K562 (cell line): ENCODE measurements around the gene THUMPD2. TPM values are rescaled to one million over a fixed set of nuclear protein-coding genes. Genes with fewer than 3 reads are reported as not detected.
A peak's percentile ranks its signal among the peaks of the same experiment; 100 is the strongest.

Experiments
- AFF4 ChIP-seq: sonication (generic); formaldehyde crosslinking; IDR thresholded peaks from 2 replicates; pipeline ENCODE4 v1.8.0; 2023; ENCODE audit warnings: mild to moderate bottlenecking, missing genetic modification reagents
- CBX5 ChIP-seq: IDR thresholded peaks from 2 replicates; pipeline ENCODE4 v1.6.1; 2014; ENCODE audit warnings: low read depth, borderline replicate concordance
- HMBOX1 ChIP-seq: sonication (generic); IDR thresholded peaks from 2 replicates; pipeline ENCODE4 v1.6.1; 2016
- ID3 ChIP-seq, 2 experiments: fragments of 250-450 bp in 1 of 2; fragments of 450-650 bp in 1 of 2; sonication (Bioruptor Pico) in 1 of 2; IDR thresholded peaks; 2 replicates each; pipeline versions ENCODE4 v1.6.1 to v1.8.0; 2016 to 2021; ENCODE audit warnings: mild to moderate bottlenecking in 2 of 2, moderate library complexity in 2 of 2, missing compliant biosample characterization in 1 of 2, missing genetic modification characterization in 1 of 2
- MEF2A ChIP-seq: IDR thresholded peaks from 2 replicates; pipeline ENCODE4 v1.6.1; 2011; ENCODE audit warnings: low read depth, mild to moderate bottlenecking, low read length, moderate library complexity; ENCODE audit not compliant: control insufficient read depth
- PBX2 ChIP-seq, 2 experiments: IDR thresholded peaks in 1 of 2; conservative IDR thresholded peaks in 1 of 2; 2 replicates each; pipeline ENCODE4 v1.6.1; 2016; ENCODE audit warnings: low read depth in 2 of 2, mild to moderate bottlenecking in 1 of 2, missing compliant biosample characterization in 1 of 2, missing genetic modification characterization in 1 of 2, moderate library complexity in 1 of 2
- PHF8 ChIP-seq: fragments of 200-600 bp; sonication (generic); IDR thresholded peaks from 2 replicates; pipeline ENCODE4 v1.6.1; 2012; ENCODE audit warnings: mixed run types, mild to moderate bottlenecking, inconsistent platforms, low read length, moderate library complexity, borderline replicate concordance
- RB1 ChIP-seq: fragments of 450-650 bp; IDR thresholded peaks from 2 replicates; pipeline ENCODE4 v1.6.1; 2017; ENCODE audit warnings: low read depth, mild to moderate bottlenecking
- RBM17 ChIP-seq: fragments of 200-400 bp; formaldehyde crosslinking; IDR thresholded peaks from 2 replicates; pipeline ENCODE4 v1.6.1; 2017; ENCODE audit warnings: low read depth, mild to moderate bottlenecking, low read length, borderline replicate concordance
- SAFB ChIP-seq: fragments of 200-400 bp; formaldehyde crosslinking; IDR thresholded peaks from 2 replicates; pipeline ENCODE4 v1.6.1; 2017; ENCODE audit warnings: low read depth, low read length, borderline replicate concordance
- TRIM24 ChIP-seq, 2 experiments: fragments of 450-650 bp; IDR thresholded peaks; 2 replicates each; pipeline ENCODE4 v1.6.1; 2016
- VEZF1 ChIP-seq: fragments of 200-800 bp; sonication (Bioruptor generic); IDR thresholded peaks from 2 replicates; pipeline ENCODE4 v1.6.1; 2017; ENCODE audit warnings: missing genetic modification characterization, missing compliant biosample characterization
- ZNF197 ChIP-seq: fragments of 200-800 bp; sonication (Bioruptor generic); IDR thresholded peaks from 2 replicates; pipeline ENCODE4 v1.6.1; 2016; ENCODE audit warnings: low read depth, missing genetic modification characterization, missing compliant biosample characterization
- ZNF253 ChIP-seq: fragments of 250-450 bp; sonication (Bioruptor Pico); conservative IDR thresholded peaks from 2 replicates; pipeline ENCODE4 v1.6.1; 2021; ENCODE audit warnings: mild to moderate bottlenecking
- ZNF445 ChIP-seq: fragments of 250-450 bp; sonication (Bioruptor Pico); IDR thresholded peaks from 2 replicates; pipeline ENCODE4 v1.4.0; 2020; ENCODE audit warnings: low read depth, mild to moderate bottlenecking, moderate library complexity
- ZNF717 ChIP-seq: fragments of 250-450 bp; sonication (Bioruptor Pico); IDR thresholded peaks from 2 replicates; pipeline ENCODE4 v1.5.0; 2021
- polyA plus RNA-seq, 8 experiments: library from polyadenylated mRNA; depleted of rRNA in 4 of 8; stranded (reverse) in 5 of 8; unstranded in 3 of 8; fragments of >200 nt; fragmentation: Nextera tagmentation in 2 of 8; fragmentation: Illumina TruSeq in 1 of 8; extraction: Ambion mirVana in 2 of 8; extraction: Trizol in 1 of 8; gene quantifications; 2 replicates each; pipeline versions ENCODE4 v1.2.1 to v1.2.3, GENCODE V29; 2011 to 2014; ENCODE audit warnings: inconsistent platforms in 1 of 8, missing spikeins in 1 of 8
- total RNA-seq, 7 experiments: library from RNA; depleted of rRNA in 6 of 7; stranded (reverse); fragments of >200 nt in 6 of 7; fragmentation: Illumina TruSeq in 2 of 7; extraction: Trizol in 2 of 7; gene quantifications; 2 replicates each; pipeline versions ENCODE4 v1.2.1 to v1.2.3, GENCODE V29; 2011 to 2021; ENCODE audit warnings: low replicate concordance in 1 of 7

THUMPD2 gene
- total and polyA plus RNA-seq, 9 of the 15 experiments (the other 6 are each of a cell fraction or from before 2014, with no cell fraction given), result 9.6 to 40.4 (median 24.0) TPM

- no peak for TF ChIP-seq HMBOX1
- peak; percentile 90 for TF ChIP-seq AFF4 (CRISPR knock-in tag)
- no peak for TF ChIP-seq MEF2A
- TF ChIP-seq SAFB, result 0 out of 2 replicates have a peak, but pooled peaks have one; percentile 49
- TF ChIP-seq ID3 (CRISPR knock-in tag; IDR thresholded peaks at IDR 0.05), result no peak
- peak; percentile 86; the same call in 1 of the 2 replicates for TF ChIP-seq ID3 (tag; IDR thresholded peaks at IDR 0.05)
- TF ChIP-seq PHF8, result peak; percentile 98
- peak; percentile 94 for TF ChIP-seq RB1
- TF ChIP-seq ZNF717, result no peak
- no peak for TF ChIP-seq CBX5
- peak; percentile 71 for TF ChIP-seq VEZF1 (CRISPR knock-in tag)
- TF ChIP-seq ZNF197 (CRISPR knock-in tag), result peak; percentile 79; the same call in 1 of the 2 replicates
- no peak for TF ChIP-seq RBM17
- TF ChIP-seq ZNF253 (CRISPR knock-in tag), result no peak
- peak in 1 of 2 experiments; percentile 21; a peak in 1 of 4 replicates for TF ChIP-seq TRIM24 (IDR thresholded peaks at IDR 0.05)
- no peak for TF ChIP-seq ZNF445 (CRISPR knock-in tag)
- TF ChIP-seq PBX2 (CRISPR knock-in tag; IDR thresholded peaks at IDR 0.05; ENCODE audit: low read depth), result no peak
- TF ChIP-seq PBX2 (tag; conservative IDR thresholded peaks at IDR 0.05; ENCODE audit: low read depth), result no peak
These were observed at the start of gene THUMPD2 (continued) for GRCh38 chr2:39778775-39779340.
